Esophagus squamous epithelium (tissue), 5 donors: Measurements from ENCODE around the gene COL23A1. TPM values are rescaled to one million over a fixed set of nuclear protein-coding genes. Genes with fewer than 3 reads are reported as not detected.

Experiments used
- DNase-seq: peaks from one replicate; lab custom pipeline; 2025; lab: John Stamatoyannopoulos, UW
- H3K27ac ChIP-seq, 4 donors: fragments of 200-600 bp; sonication (generic); one replicate each; pipeline ENCODE4 v1.5.1; 2016 to 2019; ENCODE audit warnings: mild to moderate bottlenecking in 1 of 4
- H3K27me3 ChIP-seq, 4 donors: fragments of 200-600 bp; sonication (generic); 1 replicate in 3 of 4; 2 replicates in 1 of 4; pipeline versions ENCODE4 v1.5.1 to v1.6.0; 2017 to 2021; ENCODE audit warnings: antibody characterized with exemption in 1 of 4
- H3K36me3 ChIP-seq, 3 donors: fragments of 200-600 bp; sonication (generic); one replicate each; pipeline ENCODE4 v1.5.1; 2016 to 2019
- H3K4me1 ChIP-seq, 3 donors: fragments of 200-600 bp; sonication (generic); one replicate each; pipeline ENCODE4 v1.5.1; 2017 to 2019
- H3K4me3 ChIP-seq, 4 donors: fragments of 200-600 bp; sonication (generic); 1 replicate in 3 of 4; 2 replicates in 1 of 4; pipeline ENCODE4 v1.5.1; 2016 to 2019; ENCODE audit warnings: mild to moderate bottlenecking in 2 of 4, moderate library complexity in 1 of 4
- H3K9me3 ChIP-seq, 3 donors: fragments of 200-600 bp; sonication (generic); one replicate each; pipeline ENCODE4 v1.5.1; 2016 to 2019
- CTCF ChIP-seq, 6 experiments: fragments of 450-650 bp in 4 of 6; fragments of 200-600 bp in 2 of 6; sonication (generic) in 2 of 6; IDR thresholded peaks; one replicate each; pipeline ENCODE4 v1.5.1; 2016 to 2019; ENCODE audit warnings: antibody characterized with exemption in 6 of 6, mild to moderate bottlenecking in 4 of 6, moderate library complexity in 4 of 6
- POLR2A ChIP-seq, 4 donors: fragments of 450-650 bp; IDR thresholded peaks; one replicate each; pipeline ENCODE4 v1.6.1; 2017; ENCODE audit warnings: antibody characterized with exemption in 4 of 4, mild to moderate bottlenecking in 4 of 4, moderate library complexity in 3 of 4
- WGBS, 2 donors: methylation state at CpG; one replicate each; pipeline ENCODE4 v1.1.5; 2018; 5-methylcytosine and 5-hydroxymethylcytosine counted together
- intact Hi-C: fragments of 100-400 bp; cut with DNase I; formaldehyde crosslinking; loops from one replicate; pipeline ENCODE4 v1.15.0; 2022
- total RNA-seq, 4 donors: library from RNA; depleted of rRNA; stranded (reverse); fragments of >200 nt; gene quantifications; one replicate each; pipeline ENCODE4 v1.1.0, GENCODE V29; 2016
- donor health status: DM: yes; HTN: yes; CAD: no.

The COL23A1 gene
- total RNA-seq, 4 donors from 2014 or later = 0.41 to 1.5 (median 0.44) TPM; not detected in 1

GRCh38 chr5:178273041-178273440 is 317.2 kb downstream of the COL23A1 start:
- H3K9me3 ChIP-seq = peaks cover 0 to 12% (median 11%) of the 10 kb centered on the region in 3 donors
- WGBS, 2 donors = 93 to 100% methylated on average over 7 to 10 of the region's 15 CpGs
- intact Hi-C loops = no loop called here
- H3K4me1 ChIP-seq = no peaks in the 10 kb centered on the region
- no peak overlapping the region for H3K27ac ChIP-seq
- DNase-seq = no peak
- H3K27me3 ChIP-seq = peaks cover 0 to 56% (median 0%) of the 10 kb centered on the region in 4 donors
- no peak overlapping the region for H3K4me3 ChIP-seq
- H3K36me3 ChIP-seq = no peaks in the 10 kb centered on the region
- TF ChIP-seq POLR2A (IDR thresholded peaks at IDR 0.05) = no peak
- no peak for TF ChIP-seq CTCF (IDR thresholded peaks at IDR 0.05)

- Histone ChIP-seq H3K27ac (no peak overlapping the region), H3K4me1 (no peaks in the 10 kb centered on the region), H3K4me3 (no peak overlapping the region), H3K9me3 (peaks cover 0 to 12% (median 11%) of the 10 kb centered on the region in 3 donors), H3K36me3 (no peaks in the 10 kb centered on the region), H3K27me3 (peaks cover 0 to 52% (median 0%) of the 10 kb centered on the region in 4 donors)
- WGBS, 2 donors = 68 to 91% methylated on average over 4 to 5 of the region's 9 CpGs
- intact Hi-C loops = no loop called here
- no peak for TF ChIP-seq POLR2A (IDR thresholded peaks at IDR 0.05)
- TF ChIP-seq CTCF (IDR thresholded peaks at IDR 0.05) = no peak
- no peak for DNase-seq
Measured at GRCh38 chr5:178272591-178272990, 317.6 kb downstream of the COL23A1 start.

GRCh38 chr5:178271726-178272479 is 318.3 kb downstream of the COL23A1 start:
- WGBS, 2 donors = 79 to 80% methylated on average over 10 to 19 of the region's 24 CpGs
- H3K36me3 ChIP-seq = no peaks in the 10 kb centered on the region
- intact Hi-C loops = no loop called here
- H3K4me3 ChIP-seq = no peak overlapping the region
- H3K27me3 ChIP-seq = peaks cover 0 to 45% (median 0%) of the 10 kb centered on the region in 4 donors
- no peak for TF ChIP-seq CTCF (IDR thresholded peaks at IDR 0.05)
- TF ChIP-seq POLR2A (IDR thresholded peaks at IDR 0.05) = no peak
- H3K27ac ChIP-seq = no peak overlapping the region
- no peak for DNase-seq
- H3K4me1 ChIP-seq = no peaks in the 10 kb centered on the region
- peaks cover 0 to 12% (median 11%) of the 10 kb centered on the region in 3 donors for H3K9me3 ChIP-seq

GRCh38 chr5:178271231-178271630 is 319.0 kb downstream of the COL23A1 start:
- intact Hi-C loops = no loop called here
- TF ChIP-seq POLR2A (IDR thresholded peaks at IDR 0.05) (no peak), CTCF (IDR thresholded peaks at IDR 0.05) (no peak)
- 82 to 89% methylated on average over 4 of the region's 4 CpGs for WGBS, 2 donors

GRCh38 chr5:178269499-178269898 is 320.7 kb downstream of the COL23A1 start:
- Histone ChIP-seq H3K27me3 (peaks cover 0 to 21% (median 0%) of the 10 kb centered on the region in 4 donors), H3K27ac (no peak overlapping the region), H3K4me1 (no peaks in the 10 kb centered on the region), H3K4me3 (no peak overlapping the region), H3K9me3 (no peaks in the 10 kb centered on the region), H3K36me3 (no peaks in the 10 kb centered on the region)
- 85 to 96% methylated on average over 1 of the region's 1 CpG for WGBS, 2 donors
- intact Hi-C loops = no loop called here
- TF ChIP-seq CTCF (IDR thresholded peaks at IDR 0.05) = no peak
- no peak for TF ChIP-seq POLR2A (IDR thresholded peaks at IDR 0.05)
- DNase-seq = no peak

More at GRCh38 chr5:178271231-178271630, 319.0 kb downstream of the COL23A1 start:
- DNase-seq = no peak
- Histone ChIP-seq H3K27ac (no peak overlapping the region), H3K27me3 (peaks cover 0 to 38% (median 0%) of the 10 kb centered on the region in 4 donors), H3K4me3 (no peak overlapping the region), H3K9me3 (peaks cover 0 to 9% (median 8%) of the 10 kb centered on the region in 3 donors), H3K4me1 (no peaks in the 10 kb centered on the region), H3K36me3 (no peaks in the 10 kb centered on the region)
